Ramos (cell line): ENCODE results near the gene CD68.
"Not testable (repeated sequence)": the region's sequence is repeated elsewhere in the genome, so short reads cannot be mapped to it uniquely, and the experiment has no call there.

Source experiments
- in situ Hi-C: fragments of 300-500 bp; cut with MboI; formaldehyde crosslinking; loops from one replicate; pipeline ENCODE4 v1.14.3; 2022; ENCODE audit warnings: low sequenced_read_pairs; ENCODE audit not compliant: unreplicated experiment

The CD68 gene

DNA sequence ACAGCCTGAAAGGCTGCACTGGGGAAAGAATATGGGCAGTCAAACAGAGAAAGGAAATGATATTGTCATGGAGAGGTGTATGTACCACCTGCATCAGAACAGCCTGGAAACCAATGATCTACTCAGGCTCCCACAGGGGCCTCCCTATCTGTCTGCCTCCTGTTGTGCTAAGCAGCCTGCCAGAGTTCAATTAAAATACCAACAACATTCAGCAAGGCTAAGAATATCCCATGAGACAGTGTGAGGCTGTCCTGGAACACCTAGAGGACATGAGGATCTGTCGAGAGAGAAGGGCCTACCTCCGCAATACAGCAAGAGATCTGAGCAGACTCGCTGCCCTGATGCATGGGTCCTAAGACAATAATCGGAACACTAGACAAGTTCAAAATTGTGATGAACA lies 26.8 kb downstream of the CD68 start:
- in situ Hi-C loops: no loop called here

DNA sequence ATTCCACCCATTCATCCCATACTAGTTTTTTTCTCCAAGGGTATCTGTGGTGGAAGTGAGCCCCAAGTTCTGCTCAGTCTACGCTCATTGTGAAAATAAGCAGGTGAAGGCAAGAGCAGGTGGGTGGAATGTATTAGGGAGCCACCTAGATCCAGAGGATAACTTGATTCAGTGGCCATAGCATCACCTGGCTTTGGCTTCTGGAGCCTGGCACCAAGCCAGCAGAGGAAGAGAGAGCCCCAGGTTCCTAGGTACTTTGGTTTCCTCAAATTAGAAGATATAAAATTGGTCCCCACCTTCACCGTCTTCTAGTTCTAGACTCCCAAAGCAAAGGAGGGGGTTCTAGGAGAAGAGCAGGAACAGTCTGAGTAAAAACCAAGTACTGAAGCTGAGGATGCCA lies 31.2 kb downstream of the CD68 start:
- in situ Hi-C loops: no loop called here

DNA sequence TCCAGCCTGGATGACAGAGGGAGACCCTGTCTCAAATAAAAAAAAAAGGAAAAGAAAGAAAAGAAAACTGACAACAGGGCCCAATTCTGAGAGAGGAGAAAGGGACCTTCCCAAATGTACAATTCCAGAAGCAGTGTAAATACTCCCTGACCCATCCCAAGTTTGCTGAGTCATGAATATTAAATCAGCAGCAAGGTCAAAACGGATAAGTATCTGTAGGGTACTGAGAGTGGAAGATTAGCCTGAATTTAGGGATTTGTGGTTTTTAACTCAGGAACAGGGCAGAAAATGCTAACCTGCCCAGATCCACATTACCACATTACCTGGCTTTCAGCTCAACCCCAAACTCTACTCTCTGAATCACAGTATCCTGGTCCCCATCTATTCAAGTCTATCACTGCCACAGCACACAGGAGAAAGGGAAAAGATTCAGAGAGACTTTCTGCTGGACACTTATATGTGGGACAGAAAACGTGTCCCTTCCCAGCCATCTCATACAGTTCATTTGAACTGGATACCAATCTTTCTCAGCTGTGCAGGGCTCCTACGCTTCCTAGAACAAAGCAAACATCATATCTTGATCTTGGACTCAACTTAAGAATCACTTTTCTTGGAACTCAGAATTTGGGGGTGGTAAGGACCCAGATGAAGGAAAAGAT lies 32.3 kb downstream of the CD68 start:
- in situ Hi-C loops: no loop called here

DNA sequence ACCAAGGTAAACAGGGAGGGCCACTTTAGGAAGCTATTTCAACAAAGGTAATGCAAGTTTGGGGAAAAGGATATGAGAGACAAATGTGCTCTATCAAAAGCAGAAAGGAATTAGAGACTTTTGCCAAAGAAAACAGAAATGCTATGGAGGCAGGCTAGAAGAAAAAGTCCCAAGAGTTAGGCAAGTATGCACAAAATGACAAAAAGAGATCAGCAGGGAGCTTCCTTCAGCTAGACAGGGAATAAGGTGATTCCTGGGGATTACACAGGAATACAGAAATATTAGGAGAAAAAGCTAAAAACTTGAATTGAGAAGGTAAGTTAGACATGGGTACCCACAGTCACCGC lies 32.8 kb downstream of the CD68 start:
- in situ Hi-C loops: no loop called here

DNA sequence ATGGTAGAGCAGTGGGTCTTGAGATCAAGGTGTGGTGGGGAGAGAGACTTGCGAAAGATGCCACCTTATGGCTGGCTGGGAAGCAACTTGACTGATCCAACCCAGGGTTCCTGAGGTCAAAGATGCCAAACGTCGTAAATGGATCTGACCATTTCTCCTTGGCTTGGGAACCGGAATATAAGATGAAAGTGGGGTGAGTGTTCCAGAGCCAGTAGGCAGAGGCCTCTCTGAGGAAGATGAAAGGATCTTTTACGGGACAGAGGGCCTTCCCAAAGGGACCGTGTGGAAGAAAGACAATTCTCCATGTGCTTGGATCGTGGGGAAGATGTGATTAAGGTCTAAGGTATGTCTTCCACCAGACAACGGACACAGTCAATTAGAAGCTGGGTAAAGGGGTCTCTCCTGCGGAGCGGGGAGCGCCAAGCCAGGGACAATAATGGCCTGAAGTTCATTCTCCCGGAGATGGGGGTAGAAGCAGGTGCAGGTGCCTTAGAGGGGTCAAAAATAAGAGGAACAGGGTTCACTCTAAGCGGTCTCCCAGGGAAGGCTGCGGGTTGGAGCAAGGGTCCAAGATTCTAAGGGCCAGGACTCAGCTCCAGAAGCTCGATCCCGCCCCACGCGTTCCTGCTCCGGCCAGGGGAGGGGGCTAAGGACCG lies 34.5 kb downstream of the CD68 start:
- in situ Hi-C loops: no loop called here

DNA sequence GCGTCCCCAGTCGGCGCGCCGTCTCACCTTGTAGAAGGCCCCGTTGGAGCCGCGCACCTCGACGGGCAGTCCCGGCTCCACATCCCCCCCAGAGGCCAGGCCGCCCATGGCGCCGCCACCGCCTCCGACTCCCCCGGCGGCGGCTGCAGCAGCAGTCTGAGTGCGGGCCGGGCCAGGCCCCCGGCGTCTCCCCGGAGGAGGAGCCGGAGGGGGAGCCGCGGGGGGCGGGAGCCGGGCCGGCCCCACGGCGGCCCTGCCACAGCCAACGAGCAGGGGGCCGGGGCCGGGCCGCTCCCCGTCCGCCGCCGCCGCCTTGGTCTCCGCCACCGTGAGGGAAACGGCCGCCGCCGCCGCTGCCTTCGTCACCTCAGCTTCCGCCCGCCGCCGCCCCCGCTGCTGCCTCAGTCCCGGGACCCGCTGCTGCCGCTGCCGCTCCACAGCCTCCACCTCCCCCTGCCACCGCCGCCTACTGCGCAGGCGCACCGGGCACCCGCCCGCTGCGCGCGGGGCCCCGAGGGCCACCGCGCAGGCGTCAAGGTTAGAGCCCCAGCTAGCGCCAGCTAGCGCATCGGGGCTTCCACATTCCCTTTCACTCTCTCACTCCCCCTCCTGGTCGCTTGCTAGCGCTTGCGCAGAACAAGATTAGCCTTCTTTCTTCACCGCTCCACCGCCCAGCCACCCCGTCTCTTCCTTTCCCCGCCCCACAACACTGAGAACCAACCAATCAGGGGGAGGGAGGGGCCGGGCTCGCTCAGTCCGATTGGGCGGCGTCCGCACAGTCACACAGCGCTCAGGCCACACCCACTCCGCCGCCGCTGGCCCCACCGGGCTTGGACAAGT lies 35.2 kb downstream of the CD68 start, which contains the start of gene FXR2:
TSS of gene FXR2 (minus strand) at position 473 of the 840 bp plus-strand sequence. CDS start at position 108, 365 bp downstream.
- in situ Hi-C loops: no loop called here

DNA sequence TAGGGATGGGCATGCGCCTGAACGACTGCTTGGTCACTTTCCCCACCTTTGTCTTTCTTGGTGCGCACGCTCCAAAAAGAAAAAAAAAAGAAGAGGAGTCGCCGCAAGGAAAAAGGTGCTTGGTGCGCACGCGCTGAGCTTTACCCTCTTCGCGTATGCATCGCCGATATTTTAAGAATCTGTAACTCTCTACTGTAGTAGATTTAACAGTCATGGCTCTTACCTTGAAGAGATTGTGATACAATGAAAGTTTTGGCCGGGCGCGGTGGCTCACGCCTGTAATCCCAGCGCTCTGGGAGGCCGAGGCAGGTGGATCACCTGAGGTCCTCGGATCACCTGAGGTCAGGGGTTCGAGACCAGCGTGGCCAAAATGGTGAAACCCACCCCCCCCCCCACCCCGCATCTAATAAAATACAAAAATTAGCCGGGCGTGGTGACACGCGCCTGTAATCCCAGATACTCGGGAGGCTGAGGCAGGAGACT lies 35.9 kb downstream of the CD68 start:
- in situ Hi-C loops: no loop called here

DNA sequence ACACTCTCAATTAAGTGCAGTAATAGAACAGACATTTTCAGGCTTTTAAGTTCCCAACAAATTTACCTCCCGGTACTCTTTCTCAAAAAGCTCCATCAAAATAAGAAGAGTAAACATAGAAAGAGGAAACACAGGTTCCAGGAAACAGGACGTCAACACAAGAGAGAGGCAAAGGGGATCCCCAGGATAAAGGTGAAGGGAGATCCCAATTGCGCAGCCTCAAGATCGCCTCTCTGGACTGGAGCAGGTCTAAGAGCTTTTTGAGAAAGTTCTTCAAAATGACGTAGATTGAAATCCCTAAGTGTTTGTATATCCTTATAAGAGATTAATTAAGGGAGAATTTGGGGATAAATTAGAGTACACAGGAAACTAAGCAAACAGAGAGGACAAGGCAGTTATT lies 39.2 kb downstream of the CD68 start:
- in situ Hi-C loops: no loop called here

DNA sequence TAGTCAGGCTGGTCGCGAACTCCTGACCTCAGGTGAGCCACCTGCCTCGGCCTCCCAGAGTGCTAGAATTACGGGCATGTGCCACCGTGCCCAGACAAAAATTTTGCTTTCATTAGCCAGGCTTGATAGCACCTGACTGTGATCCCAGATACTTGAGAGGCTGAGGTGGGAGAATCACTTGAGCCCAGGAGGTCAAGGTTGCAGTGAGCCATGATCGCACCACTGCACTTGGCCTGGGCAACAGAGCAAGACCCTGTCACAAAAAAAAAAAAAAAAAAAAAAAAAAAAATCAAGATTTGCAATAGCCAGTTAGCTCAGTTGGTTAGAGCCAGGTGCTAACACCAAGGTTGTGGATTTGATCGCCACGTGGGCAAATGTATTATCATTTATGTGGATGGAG lies 41.4 kb downstream of the CD68 start:
- in situ Hi-C loops: no loop called here

DNA sequence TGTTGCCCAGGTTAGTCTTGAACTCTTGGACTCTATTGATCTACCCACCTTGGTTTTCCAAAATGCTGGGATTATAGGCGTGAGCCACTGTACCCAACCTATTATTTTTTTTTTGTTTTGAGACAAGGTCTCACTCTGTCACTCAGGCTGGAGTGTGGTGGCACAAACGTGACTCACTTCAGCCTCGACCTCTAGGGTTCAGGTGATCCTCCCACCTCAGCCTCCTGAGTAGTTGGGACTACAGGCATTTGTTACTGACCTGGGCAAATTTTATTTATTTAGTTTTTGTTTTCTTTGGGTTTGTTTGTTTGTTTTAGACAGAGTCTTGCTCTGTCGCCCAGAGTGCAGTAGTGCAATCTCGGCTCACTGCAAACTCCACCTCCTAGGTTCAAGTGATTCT lies 44.2 kb downstream of the CD68 start:
- in situ Hi-C loops: no loop called here

DNA sequence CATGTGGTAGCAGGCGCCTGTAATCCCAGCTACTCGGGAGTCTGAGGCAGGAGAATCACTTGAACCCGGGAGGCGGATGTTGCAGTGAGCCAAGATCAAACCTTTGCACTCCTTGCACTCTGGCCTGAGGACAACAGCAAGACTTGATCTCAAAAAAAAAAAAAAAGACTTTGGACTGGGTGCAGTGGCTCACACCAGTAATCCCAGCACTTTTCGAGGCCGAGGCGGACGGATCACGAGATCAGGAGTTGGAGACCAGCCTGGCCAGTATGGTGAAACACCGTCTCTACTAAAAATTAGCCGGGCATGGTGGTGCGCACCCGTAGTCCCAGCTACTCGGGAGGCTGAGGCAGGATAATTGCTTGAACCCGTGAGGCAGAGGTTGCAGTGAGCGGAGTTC lies 46.3 kb downstream of the CD68 start:
- in situ Hi-C loops: not testable (repeated sequence)

DNA sequence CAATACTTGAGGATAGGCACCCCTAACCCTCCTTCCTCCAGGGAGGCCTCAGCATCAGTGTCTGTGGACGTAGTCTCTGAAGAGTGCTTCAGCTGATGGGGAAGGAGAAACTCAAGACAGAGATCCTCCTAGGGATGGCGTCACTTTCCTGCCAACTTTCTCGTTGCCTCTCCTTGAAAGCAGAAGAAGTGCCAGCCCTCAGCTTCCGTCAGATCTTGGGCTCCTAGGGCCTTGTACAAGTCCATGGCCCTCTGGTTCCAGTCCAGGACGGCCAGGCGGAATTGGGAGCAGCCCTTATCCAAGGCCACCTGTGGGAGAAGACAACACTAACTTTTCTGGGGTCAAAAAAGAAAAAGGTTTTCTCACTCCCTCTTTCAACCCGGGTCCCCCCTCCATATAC lies 46.9 kb downstream of the CD68 start:
- in situ Hi-C loops: no loop called here

DNA sequence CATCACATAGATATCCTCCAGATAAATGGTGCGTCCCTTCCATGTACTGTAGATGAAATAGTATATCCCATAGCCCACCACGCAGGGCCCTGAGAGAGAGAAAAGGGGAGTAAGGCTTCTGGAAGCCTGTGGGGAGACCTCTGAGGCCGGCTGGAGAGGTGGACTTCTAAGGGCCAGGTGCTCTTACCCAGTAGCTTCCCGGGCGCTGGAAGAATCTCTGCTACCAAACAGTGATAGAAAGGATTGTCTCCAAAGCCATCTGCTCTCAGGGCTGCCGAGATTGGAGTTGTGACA lies 47.5 kb downstream of the CD68 start:
- in situ Hi-C loops: no loop called here

DNA sequence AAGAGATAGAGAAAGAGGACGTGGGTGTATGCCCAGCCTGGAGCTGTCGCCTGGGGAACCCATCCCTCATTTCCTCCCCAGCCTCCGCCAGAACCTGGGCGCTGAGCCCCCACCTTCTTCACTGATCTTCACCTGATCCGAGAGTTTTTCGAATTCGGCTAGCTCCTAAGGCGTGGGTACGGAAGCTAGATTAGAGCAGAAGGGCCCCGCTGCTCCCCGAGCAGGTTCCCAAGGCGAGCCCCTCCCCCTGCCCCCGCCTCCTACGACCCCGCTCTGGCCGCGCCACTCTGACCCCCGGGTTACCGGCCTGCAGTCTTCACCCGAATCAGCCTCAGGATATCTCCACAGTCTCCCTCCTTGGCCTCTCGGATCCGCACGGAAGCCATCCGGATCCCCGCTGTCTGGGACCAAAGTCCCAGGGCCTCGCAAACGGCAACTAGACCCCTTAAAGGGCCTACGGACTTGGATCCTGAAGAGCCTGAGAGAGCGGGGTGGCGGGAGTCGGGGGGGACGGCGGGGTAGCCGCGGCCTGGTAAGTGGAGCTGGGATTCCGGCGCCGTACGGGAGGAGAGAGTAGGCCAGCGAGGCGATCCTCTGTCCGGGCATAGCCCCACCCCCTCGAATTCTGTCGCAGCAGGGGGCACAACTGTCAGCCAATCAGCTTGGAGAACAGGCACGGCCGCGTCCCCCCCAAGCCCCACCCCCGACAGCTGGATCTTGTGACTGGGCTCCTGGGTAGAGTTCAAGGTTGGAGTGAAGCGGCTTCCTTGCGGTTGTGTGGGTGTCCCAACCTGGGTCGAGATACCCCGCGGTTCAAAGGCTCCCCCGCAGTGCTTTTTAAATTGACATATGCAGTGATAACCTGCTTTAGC lies 48.0 kb downstream of the CD68 start, which contains the start of gene SAT2:
TSS of gene SAT2 (minus strand) at position 572 of the 872 bp plus-strand sequence. CDS start at position 386, 186 bp downstream.
- in situ Hi-C loops: no loop called here

DNA sequence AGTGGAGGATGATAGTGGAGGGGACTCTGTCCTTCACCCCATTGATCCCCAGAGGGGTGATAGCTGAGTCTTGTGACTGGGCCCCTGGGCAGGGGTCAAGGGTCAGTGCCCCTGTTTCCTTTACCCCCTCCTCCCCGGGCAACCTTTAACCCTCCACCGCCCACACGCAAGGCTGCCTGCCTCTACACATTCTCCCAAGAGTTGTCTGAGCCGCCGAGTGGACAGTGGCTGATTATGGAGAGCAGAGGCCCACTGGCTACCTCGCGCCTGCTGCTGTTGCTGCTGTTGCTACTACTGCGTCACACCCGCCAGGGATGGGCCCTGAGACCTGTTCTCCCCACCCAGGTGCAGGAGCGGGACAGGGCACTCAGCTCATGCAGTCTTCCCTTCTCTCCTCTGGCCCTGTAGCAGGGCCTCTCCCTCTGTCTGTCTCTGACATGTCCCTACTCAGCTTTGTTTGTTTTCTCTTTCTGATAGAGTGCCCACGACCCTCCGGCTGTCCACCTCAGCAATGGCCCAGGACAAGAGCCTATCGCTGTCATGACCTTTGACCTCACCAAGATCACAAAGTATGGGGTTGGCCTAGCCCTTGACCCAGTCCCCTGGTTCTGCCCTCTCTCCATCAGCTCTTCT lies 50.6 kb downstream of the CD68 start, which contains the start of gene SHBG:
TSS of gene SHBG (plus strand) at position 197 of the 633 bp plus-strand sequence. CDS start at position 235, 38 bp downstream.
- in situ Hi-C loops: no loop called here
